ENCODE results near the gene TMEM255B.
"Not testable (repeated sequence)": the region's sequence is repeated elsewhere in the genome, so short reads cannot be mapped to it uniquely, and the experiment has no call there.

Gene TMEM255B

GRCh38 chr13:113789167-113789566 lies 30.1 kb downstream of the TMEM255B start:
- no peak for DNase-seq

GRCh38 chr13:113789931-113790330 lies 30.9 kb downstream of the TMEM255B start:
- not testable (repeated sequence) for DNase-seq

DNA sequence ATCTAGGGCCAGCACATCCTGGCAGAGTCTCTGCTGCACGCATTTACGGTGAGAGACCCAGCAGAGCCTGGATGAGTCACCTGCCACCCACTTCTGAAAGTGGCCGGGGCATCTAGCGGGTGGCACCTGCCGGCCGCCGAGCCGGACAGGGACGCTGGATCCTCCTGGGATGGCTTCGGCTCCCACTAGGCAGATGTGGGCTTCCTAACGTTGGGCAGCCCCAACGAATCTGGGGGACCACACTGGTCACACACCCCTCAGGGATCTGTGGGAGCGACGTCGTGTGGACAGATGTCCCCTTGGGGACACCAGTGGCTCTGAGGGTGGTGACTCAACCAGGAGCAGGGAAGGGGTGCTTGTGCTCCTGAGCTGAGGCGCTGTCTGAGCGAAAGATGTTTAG lies 32.2 kb downstream of the TMEM255B start:
- no peak for DNase-seq

DNA sequence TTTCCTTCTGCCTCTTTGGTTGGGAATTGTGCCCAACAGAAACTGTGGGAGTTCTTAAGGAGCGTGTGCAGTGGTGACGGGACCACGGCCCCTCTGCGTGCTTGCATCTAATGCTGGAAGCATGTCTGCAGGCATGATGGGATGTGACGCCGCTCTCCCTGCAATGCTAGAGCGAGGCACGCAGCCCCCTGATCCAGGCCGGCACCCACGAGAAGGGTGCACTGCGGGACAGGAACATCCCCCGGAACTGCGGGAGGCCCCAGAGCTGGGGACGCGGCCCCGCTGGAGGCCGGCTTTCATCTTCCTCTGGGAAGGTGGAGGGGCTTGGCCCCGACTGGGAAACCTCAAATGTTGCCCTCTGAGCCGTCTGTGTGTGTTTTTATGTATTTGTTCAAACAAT lies 32.7 kb downstream of the TMEM255B start:
- DNase-seq: no peak

DNA sequence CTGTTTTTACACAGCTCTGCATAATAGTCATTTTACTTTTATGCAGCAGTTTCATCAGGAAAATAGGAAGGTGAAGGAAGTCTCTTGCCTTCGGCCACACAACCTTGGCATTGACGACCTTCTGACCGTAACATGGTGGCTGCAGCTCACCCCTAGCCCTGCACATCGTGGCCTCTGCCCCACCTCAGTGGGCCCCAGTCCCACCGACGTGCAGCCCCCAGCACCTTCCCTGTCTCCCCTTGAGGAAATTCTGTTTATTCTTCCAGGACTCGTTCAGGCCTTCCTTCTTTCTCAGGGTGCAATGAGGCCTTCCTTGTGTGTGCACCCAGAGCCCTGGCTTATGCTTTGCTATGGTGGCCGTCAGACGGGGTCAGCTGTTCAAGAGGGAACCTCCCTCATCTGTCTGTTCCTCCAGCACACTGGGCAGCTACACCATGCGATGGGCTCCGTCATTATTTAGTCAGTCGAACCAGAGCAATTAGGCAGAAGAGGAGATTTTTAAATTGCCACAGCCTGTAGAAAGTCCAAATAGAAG lies 33.3 kb downstream of the TMEM255B start:
- no peak for DNase-seq

GRCh38 chr13:113792886-113793717 lies 34.1 kb downstream of the TMEM255B start:
- DNase-seq: no peak

DNA sequence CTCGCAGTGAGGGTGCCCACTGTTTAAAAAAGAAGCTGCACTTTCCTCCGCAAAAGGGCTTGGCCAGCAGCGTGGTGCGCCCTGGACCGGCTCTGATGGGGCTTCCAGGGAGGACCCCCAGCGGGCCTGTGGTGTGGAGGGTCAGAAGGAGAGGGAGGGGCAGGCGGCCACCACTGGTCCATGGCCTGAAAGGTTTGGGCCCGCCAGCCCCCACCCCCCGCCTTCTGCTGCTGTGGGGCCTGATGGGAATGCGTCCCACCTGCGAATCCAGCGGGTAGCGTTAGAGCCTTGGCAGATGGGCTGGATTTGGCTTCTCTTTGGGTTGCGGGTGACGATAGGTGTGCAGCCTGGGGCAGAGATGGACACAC lies 34.7 kb downstream of the TMEM255B start:
- no peak for DNase-seq

- no peak for DNase-seq
These were observed 35.1 kb downstream of the TMEM255B start for GRCh38 chr13:113794086-113794485.

DNA sequence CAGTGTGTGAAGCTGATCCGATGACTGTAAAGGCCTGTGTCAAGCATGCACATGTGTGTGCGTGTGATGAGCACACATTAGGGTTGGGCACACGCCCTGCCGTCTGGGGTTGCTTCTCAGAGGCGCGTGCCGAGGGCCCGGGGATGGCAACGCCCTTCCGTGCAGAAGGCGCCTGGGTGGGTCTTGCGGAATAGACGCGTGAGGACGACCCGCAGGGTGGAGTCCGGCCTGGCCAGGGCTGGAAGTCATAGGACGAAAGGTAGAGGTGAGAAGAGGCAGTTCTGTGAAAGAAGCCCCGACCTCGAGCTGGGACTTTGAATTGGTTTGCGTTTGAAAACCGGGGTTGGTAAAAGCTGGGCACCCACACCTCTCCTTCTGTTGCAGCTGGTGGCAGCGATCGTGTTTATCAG lies 35.7 kb downstream of the TMEM255B start:
- DNase-seq: no peak

- DNase-seq: not testable (repeated sequence)
These were observed 36.3 kb downstream of the TMEM255B start for GRCh38 chr13:113795362-113795761.

- DNase-seq: no peak
These were observed 37.4 kb downstream of the TMEM255B start for GRCh38 chr13:113796211-113796963.

DNA sequence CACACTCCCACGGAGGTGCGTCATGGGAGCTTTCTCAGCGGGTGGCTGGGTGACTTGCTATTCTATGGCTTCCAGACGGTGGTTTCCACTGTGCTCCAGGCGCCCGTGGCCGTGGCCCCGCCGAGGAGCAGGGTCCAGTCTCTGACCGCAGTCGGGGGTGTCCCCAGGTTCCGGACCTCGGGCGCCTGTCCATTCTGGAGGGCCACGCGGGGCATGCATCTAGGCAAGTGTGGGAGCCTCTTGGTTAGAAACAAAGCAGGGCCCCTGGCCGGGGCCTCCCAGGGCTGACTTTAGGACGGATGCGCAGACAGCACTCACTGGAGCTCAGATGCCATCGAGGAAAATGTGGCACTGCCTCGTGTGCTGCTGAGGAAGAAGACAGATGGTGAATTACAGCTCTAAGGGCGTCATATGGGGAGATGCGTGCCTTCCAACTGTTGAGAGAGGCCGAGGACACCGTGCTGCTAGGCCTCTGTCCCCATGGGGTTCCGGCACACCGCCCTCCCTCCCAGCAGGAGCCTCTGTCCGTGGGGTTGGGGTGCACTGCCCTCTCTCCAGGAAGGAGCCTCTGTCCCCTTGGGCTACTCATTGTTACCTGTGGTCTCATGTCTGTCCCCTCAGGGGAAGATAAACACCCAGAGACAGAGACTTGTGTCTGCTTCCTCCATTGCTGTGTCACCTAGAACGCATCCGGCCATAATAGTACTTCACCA lies 38.1 kb downstream of the TMEM255B start:
- no peak for DNase-seq

- DNase-seq: no peak
These were observed 39.3 kb downstream of the TMEM255B start for GRCh38 chr13:113798200-113798811.

DNA sequence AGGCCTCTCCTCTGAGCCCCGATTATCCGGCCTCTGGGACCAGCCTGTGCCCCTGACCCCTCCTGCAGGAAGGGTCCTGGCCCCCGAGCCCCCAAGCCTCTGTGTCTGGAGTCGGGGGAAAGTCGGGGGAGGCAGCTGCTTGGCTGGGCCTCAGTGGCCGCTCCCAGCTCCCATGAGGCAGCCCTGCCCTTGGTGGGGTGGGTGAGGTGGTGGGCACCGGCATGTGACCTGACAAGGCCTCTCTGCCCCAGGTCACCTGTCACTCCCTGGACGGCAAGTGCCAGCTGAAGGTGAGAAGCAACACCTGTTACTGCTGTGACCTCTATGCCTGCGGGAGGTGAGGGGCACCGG lies 41.5 kb downstream of the TMEM255B start:
- no peak for DNase-seq

GRCh38 chr13:113801289-113801961 lies 42.4 kb downstream of the TMEM255B start:
- DNase-seq: no peak

GRCh38 chr13:113802090-113802531 lies 43.1 kb downstream of the TMEM255B start:
- DNase-seq: peak; percentile 74

GRCh38 chr13:113802761-113803160 lies 43.7 kb downstream of the TMEM255B start:
- no peak for DNase-seq

DNA sequence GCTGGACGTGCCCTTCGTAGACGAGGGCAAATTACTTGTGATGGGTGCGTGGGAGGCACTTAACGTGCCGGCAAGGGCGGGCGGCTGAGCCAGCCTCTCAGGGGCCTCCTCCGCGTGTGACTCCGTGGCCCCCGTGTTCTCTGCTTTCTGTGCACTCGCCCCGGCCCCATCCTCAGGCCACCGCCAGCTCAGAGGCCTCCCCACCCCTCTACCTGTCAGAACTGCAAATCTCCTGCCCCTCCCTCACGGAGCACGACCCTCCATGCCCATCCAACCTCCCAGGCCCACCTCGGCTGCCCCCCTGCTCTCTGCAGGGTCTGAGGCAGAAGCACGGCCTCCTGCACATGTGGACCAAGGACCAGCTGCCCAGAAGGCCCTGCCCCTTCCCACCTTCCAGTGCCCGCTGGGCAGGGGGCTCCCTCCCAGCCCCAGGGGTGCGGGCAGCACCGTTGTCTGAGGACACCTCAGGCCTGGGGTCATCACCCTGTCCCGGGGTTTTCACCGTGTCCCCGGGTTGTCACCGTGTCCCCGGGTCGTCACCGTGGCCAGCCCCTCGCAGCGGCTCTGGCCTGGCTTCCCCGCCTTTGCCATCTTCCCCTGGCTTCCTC lies 44.5 kb downstream of the TMEM255B start:
- no peak for DNase-seq

GRCh38 chr13:113804017-113804702 lies 45.1 kb downstream of the TMEM255B start:
- DNase-seq: no peak

- no peak for DNase-seq
These were observed 45.8 kb downstream of the TMEM255B start for GRCh38 chr13:113804703-113805430.

All from fibroblast of skin of back (primary cell).